CD4-positive, alpha-beta T cell treated with Interleukin-17A for 1 hour (primary cell): ENCODE results near the gene PSMC5.

Experiments used
- DNase-seq: peaks from one replicate; pipeline ENCODE4 v3.0.0-alpha.2; 2020

The PSMC5 gene

GRCh38 chr17:63821804-63822203 is 5.4 kb upstream of the PSMC5 start:
- DNase-seq = no peak

GRCh38 chr17:63822537-63822936 is 4.7 kb upstream of the PSMC5 start:
- no peak for DNase-seq

GRCh38 chr17:63823659-63824331 is 3.4 kb upstream of the PSMC5 start:
- DNase-seq = no peak

- no peak for DNase-seq
Observed at GRCh38 chr17:63824362-63824761, 2.9 kb upstream of the PSMC5 start.

GRCh38 chr17:63826468-63827001 is 696 bp upstream of the PSMC5 start:
- DNase-seq = no peak

GRCh38 chr17:63827801-63828221 is 580 bp downstream of the PSMC5 start:
- no peak for DNase-seq

- no peak for DNase-seq
Observed at GRCh38 chr17:63828936-63829335, 1.7 kb downstream of the PSMC5 start.

- no peak for DNase-seq
Observed at GRCh38 chr17:63830278-63830677, 3.0 kb downstream of the PSMC5 start.

GRCh38 chr17:63830904-63831491 is 3.8 kb downstream of the PSMC5 start:
- no peak for DNase-seq

- no peak for DNase-seq
Observed at GRCh38 chr17:63831505-63831904, 4.3 kb downstream of the PSMC5 start.

GRCh38 chr17:63832014-63832413 is 4.8 kb downstream of the PSMC5 start:
- no peak for DNase-seq

- DNase-seq = no peak
Observed at GRCh38 chr17:63832455-63832854, 5.2 kb downstream of the PSMC5 start.

GRCh38 chr17:63833026-63833740 is 6.0 kb downstream of the PSMC5 start:
- DNase-seq = no peak

GRCh38 chr17:63833741-63834373 is 6.6 kb downstream of the PSMC5 start:
- no peak for DNase-seq

GRCh38 chr17:63834431-63835166 is 7.4 kb downstream of the PSMC5 start:
- DNase-seq = peak; percentile 79

- no peak for DNase-seq
Observed at GRCh38 chr17:63835167-63835720, 8.0 kb downstream of the PSMC5 start.

GRCh38 chr17:63836811-63837210 is 9.6 kb downstream of the PSMC5 start:
- DNase-seq = no peak

GRCh38 chr17:63837480-63837879 is 10.2 kb downstream of the PSMC5 start:
- no peak for DNase-seq

GRCh38 chr17:63837962-63838600 is 10.8 kb downstream of the PSMC5 start:
- DNase-seq = no peak

- DNase-seq = no peak
Observed at GRCh38 chr17:63838631-63839171, 11.5 kb downstream of the PSMC5 start.

- no peak for DNase-seq
Observed at GRCh38 chr17:63840591-63841349, 13.5 kb downstream of the PSMC5 start.
